Glomerular visceral epithelial cell (primary cell): Measurements from ENCODE around the gene FHIP1A.
A peak's percentile ranks its signal among the peaks of the same experiment; 100 is the strongest.
"Not testable (repeated sequence)": the region's sequence is repeated elsewhere in the genome, so short reads cannot be mapped to it uniquely, and the experiment has no call there.

Experiments
- DNase-seq: peaks from one replicate; pipeline ENCODE4 v3.0.0-alpha.2; 2016; ENCODE audit errors: extremely low spot score

Gene FHIP1A

GRCh38 chr4:151408630-151409469 lies at the start of gene FHIP1A:
TSS of gene FHIP1A (plus strand) at chr4:151409176. CDS start at chr4:151566260, 157,084 bp downstream.
- peak; percentile 94 for DNase-seq

GRCh38 chr4:151359576-151359975 lies 49.4 kb upstream of the FHIP1A start:
- DNase-seq, result no peak

- no peak for DNase-seq
These were observed 47.9 kb upstream of the FHIP1A start for GRCh38 chr4:151361126-151361525.

GRCh38 chr4:151361966-151362365 lies 47.0 kb upstream of the FHIP1A start:
- no peak for DNase-seq

GRCh38 chr4:151362404-151363164 lies 46.4 kb upstream of the FHIP1A start:
- DNase-seq, result peak; percentile 87

- no peak for DNase-seq
These were observed 32.4 kb upstream of the FHIP1A start for GRCh38 chr4:151376540-151376939.

- no peak for DNase-seq
These were observed 19.7 kb upstream of the FHIP1A start for GRCh38 chr4:151389311-151389710.

GRCh38 chr4:151389799-151390198 lies 19.2 kb upstream of the FHIP1A start:
- not testable (repeated sequence) for DNase-seq

GRCh38 chr4:151395873-151396272 lies 13.1 kb upstream of the FHIP1A start:
- no peak for DNase-seq

GRCh38 chr4:151400343-151400742 lies 8.6 kb upstream of the FHIP1A start:
- no peak for DNase-seq

- no peak for DNase-seq
These were observed 7.2 kb upstream of the FHIP1A start for GRCh38 chr4:151401739-151402138.

GRCh38 chr4:151402145-151402865 lies 6.7 kb upstream of the FHIP1A start:
- no peak for DNase-seq

GRCh38 chr4:151403656-151404055 lies 5.3 kb upstream of the FHIP1A start:
- DNase-seq, result no peak

- DNase-seq, result not testable (repeated sequence)
These were observed 4.2 kb upstream of the FHIP1A start for GRCh38 chr4:151404802-151405201.

GRCh38 chr4:151407018-151407417 lies 2.0 kb upstream of the FHIP1A start:
- DNase-seq, result no peak

- peak; percentile 35 for DNase-seq
These were observed 1.3 kb upstream of the FHIP1A start for GRCh38 chr4:151407466-151408379.

- no peak for DNase-seq
These were observed 671 bp upstream of the FHIP1A start for GRCh38 chr4:151408380-151408629.

GRCh38 chr4:151409470-151410313 lies 716 bp downstream of the FHIP1A start:
- DNase-seq, result peak; percentile 46

- peak; percentile 65 for DNase-seq
These were observed 7.0 kb downstream of the FHIP1A start for GRCh38 chr4:151415978-151416377.

GRCh38 chr4:151417164-151417571 lies 8.2 kb downstream of the FHIP1A start:
- DNase-seq, result peak; percentile 25
